Fibroblast of skin of back (primary cell): ENCODE measurements around the gene PAQR7.

Experiments used
- DNase-seq: peaks from one replicate; pipeline ENCODE4 v3.0.0-alpha.2; 2013

PAQR7 gene

GRCh38 chr1:25815208-25816111 is 60.0 kb downstream of the PAQR7 start:
- no peak for DNase-seq

DNA sequence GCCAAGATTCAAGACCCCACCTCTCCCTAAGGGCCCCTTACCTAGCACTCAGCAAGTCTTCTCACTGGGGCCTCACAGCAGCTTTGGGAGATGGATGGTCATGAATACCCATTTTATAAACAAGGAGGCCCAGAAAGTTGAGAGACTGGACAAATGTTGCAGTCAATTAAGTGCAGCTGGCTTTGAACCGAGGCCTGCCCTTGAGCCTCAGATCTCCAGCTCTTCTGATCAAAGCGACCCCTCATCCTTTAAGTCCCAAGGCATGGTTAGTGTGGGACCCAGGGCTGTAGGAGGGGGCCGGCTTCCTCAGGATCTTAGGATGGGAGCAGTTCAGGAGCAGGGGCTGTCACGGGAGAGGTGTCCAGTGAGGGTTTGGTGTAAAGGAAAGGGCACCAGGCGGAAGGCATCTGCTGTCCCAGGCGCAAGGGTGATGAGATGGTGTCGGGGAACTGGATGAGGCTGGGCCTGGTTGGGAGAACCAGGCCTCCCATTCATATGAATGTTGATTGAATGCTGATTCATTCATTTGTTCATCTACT is 60.9 kb downstream of the PAQR7 start:
- no peak for DNase-seq

DNA sequence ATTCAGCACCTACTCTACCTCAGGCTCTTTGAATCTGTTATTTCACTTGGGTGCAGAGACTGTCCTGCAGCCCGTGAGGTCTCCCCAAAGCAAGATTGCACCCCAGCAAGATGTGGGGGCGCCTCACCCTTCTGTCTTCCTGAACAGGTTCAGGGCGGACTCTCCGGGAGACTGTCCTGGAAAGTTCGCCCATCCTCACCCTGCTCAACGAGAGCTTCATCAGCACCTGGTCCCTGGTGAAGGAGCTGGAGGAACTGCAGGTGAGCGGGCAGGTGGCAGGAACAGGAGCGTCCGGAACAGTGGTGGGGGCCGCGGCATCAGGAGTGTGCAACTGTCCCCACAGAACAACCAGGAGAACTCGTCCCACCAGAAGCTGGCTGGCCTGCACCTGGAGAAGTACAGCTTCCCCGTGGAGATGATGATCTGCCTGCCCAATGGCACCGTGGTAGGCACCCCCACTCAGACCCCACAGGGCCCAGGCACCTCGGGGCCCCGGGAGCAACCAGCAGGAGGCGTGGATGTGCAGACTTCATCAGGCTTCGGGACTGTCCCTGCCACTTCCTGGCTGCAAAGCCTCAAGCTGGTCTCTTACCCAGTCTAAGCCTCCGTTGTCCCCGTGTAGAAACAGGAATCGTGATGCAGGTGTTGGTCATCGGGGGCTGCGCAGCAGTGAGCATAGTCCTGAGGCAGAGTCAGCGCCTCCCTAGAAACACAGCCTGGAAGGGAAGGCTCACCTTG is 61.6 kb downstream of the PAQR7 start:
- no peak for DNase-seq

GRCh38 chr1:25813071-25813733 is 62.3 kb downstream of the PAQR7 start:
- DNase-seq = no peak
